Fibroblast of mammary gland (primary cell): Measurements from ENCODE around the gene HIPK2.

Experiments used
- DNase-seq: peaks from one replicate; pipeline ENCODE4 v3.0.0-alpha.2; 2010; ENCODE audit warnings: low read depth
- H3K4me3 ChIP-seq: 2 replicates; pipeline ENCODE4 v1.5.1; 2011; ENCODE audit warnings: low read depth, mild to moderate bottlenecking, low read length, moderate library complexity; ENCODE audit not compliant: control insufficient read depth
- TF ChIP-seq, protein P1 (sequence below): conservative IDR thresholded peaks from 2 replicates; pipeline ENCODE4 v1.5.1; 2011; ENCODE audit warnings: low read depth, low read length, inconsistent platforms; ENCODE audit not compliant: control insufficient read depth, insufficient read depth

HIPK2 gene

DNA sequence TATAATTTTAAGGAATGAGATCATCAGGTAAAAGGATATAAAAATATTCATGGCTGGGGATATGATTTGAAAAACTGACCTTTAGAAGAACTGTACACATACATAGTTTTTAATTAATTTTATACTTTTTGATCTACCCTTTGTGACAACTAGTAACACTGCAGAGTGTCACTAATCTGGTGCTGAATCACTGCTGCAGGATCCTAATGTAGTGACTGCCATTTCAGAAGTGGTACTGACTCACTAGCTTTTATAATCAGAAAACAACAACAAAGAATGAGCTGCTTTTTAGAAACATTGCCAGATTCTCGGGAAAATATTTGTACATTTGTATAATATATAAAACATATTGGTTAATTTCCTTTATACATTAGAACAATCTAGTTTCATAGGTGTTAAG, 110.4 kb downstream of the HIPK2 start:
- TF ChIP-seq, protein P1, sequence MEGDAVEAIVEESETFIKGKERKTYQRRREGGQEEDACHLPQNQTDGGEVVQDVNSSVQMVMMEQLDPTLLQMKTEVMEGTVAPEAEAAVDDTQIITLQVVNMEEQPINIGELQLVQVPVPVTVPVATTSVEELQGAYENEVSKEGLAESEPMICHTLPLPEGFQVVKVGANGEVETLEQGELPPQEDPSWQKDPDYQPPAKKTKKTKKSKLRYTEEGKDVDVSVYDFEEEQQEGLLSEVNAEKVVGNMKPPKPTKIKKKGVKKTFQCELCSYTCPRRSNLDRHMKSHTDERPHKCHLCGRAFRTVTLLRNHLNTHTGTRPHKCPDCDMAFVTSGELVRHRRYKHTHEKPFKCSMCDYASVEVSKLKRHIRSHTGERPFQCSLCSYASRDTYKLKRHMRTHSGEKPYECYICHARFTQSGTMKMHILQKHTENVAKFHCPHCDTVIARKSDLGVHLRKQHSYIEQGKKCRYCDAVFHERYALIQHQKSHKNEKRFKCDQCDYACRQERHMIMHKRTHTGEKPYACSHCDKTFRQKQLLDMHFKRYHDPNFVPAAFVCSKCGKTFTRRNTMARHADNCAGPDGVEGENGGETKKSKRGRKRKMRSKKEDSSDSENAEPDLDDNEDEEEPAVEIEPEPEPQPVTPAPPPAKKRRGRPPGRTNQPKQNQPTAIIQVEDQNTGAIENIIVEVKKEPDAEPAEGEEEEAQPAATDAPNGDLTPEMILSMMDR, result no peak
- H3K4me3 ChIP-seq, result no peak overlapping the region
- DNase-seq, result no peak

DNA sequence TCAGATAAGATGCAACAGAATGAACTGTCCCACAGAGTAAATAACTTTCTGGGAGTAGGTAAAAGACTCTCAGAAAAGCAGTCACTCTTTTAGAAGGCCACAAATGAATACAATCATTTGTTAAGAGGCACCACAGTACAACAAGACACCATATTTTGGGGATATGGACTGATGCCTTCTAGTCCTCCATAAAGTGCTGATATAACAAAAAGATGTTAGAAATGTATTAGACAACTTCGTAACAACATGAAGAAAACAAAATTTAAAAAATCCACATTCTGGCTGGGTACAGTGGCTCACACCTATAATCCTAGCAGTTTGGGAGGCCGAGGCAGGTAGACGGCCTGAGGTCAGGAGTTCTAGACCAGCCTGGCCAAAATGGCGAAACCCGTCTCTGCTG, 111.3 kb downstream of the HIPK2 start:
- no peak overlapping the region for H3K4me3 ChIP-seq
- TF ChIP-seq, protein P1, result no peak
- DNase-seq, result no peak

- H3K4me3 ChIP-seq, result no peak overlapping the region
- TF ChIP-seq, protein P1, result no peak
- DNase-seq, result no peak
Observed at GRCh38 chr7:139664434-139664833, 113.4 kb downstream of the HIPK2 start.

DNA sequence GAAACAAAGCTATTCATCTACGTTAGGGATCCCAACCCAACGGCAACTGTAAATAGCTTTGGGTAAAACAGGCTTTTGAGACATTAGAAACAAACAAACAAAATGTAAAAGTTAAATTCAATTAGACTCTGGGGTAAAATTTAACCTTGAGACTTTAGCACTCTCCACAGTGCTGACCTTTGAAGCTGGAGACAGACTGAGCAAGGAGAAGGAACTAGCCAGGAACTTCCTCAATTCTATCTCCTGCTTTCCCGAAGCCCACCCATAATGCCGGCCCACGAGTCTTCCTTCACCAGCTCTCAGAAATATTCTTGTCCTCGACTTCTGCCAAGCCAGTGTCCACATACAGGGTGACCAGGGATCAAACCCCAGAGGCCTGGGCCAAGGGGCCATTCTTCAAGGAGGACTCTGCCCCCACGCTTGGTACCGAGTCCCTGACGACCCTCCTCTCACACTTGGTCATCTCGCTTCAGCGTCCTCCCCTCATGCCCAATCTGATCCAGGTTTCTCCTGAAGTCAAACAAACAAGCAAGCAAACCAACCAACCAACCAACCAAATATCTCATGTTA, 114.1 kb downstream of the HIPK2 start:
- DNase-seq, result no peak
- TF ChIP-seq, protein P1, result no peak

GRCh38 chr7:139661903-139662302, 115.9 kb downstream of the HIPK2 start:
- DNase-seq, result no peak
- TF ChIP-seq, protein P1, result no peak
- no peak overlapping the region for H3K4me3 ChIP-seq

More for the DNA sequence above, 114.1 kb downstream of the HIPK2 start:
- H3K4me3 ChIP-seq, result no peak overlapping the region

DNA sequence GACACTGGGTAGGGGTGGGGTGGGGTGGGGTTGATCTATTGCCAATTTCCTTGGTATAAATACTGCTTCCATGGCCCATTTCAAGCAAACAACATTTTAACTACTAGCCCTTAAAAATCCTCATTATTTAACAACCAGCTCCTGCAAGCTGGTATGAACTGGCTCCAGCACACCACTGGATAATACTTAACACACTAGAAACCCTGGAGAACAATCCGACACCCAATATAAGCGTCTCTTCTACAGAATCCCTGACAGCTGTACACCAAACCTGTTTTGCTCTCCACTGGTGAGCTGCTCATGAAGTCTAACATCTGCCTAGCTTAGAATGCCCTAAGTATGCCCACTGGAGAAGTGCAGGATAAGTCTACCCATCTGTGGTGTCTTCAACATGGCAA, 116.8 kb downstream of the HIPK2 start:
- DNase-seq, result no peak
- no peak overlapping the region for H3K4me3 ChIP-seq
- TF ChIP-seq, protein P1, result no peak
